Activated CD4-positive, alpha-beta T cell treated with anti-CD3 and anti-CD28 coated beads for 24 hours (primary cell): ENCODE data around the gene MERTK.
"Not testable (repeated sequence)": the region's sequence is repeated elsewhere in the genome, so short reads cannot be mapped to it uniquely, and the experiment has no call there.

ENCODE experiments used
- DNase-seq, 2 donors: peaks; one replicate each; pipeline ENCODE4 v3.0.0-alpha.2; 2020; ENCODE audit warnings: low read depth in 2 of 2

The MERTK gene

GRCh38 chr2:111945444-111946293 is 47.3 kb downstream of the MERTK start:
- no peak for DNase-seq

- no peak for DNase-seq
Observed at GRCh38 chr2:111946294-111947114, 48.1 kb downstream of the MERTK start.

- DNase-seq: no peak
Observed at GRCh38 chr2:111947219-111947618, 48.8 kb downstream of the MERTK start.

- no peak for DNase-seq
Observed at GRCh38 chr2:111948832-111949231, 50.4 kb downstream of the MERTK start.

- no peak for DNase-seq
Observed at GRCh38 chr2:111950236-111950635, 51.8 kb downstream of the MERTK start.

- DNase-seq: no peak
Observed at GRCh38 chr2:111951486-111951885, 53.1 kb downstream of the MERTK start.

GRCh38 chr2:111952871-111953452 is 54.6 kb downstream of the MERTK start:
- no peak for DNase-seq

GRCh38 chr2:111954602-111955332 is 56.4 kb downstream of the MERTK start:
- no peak for DNase-seq

- DNase-seq: no peak
Observed at GRCh38 chr2:111957872-111958354, 59.5 kb downstream of the MERTK start.

- DNase-seq: no peak
Observed at GRCh38 chr2:111958901-111959300, 60.5 kb downstream of the MERTK start.

- no peak for DNase-seq
Observed at GRCh38 chr2:111961663-111962062, 63.3 kb downstream of the MERTK start.

- not testable (repeated sequence) for DNase-seq
Observed at GRCh38 chr2:111963086-111963485, 64.7 kb downstream of the MERTK start.

GRCh38 chr2:111963508-111963907 is 65.1 kb downstream of the MERTK start:
- not testable (repeated sequence) for DNase-seq

- no peak for DNase-seq
Observed at GRCh38 chr2:111965062-111965461, 66.7 kb downstream of the MERTK start.

- DNase-seq: no peak
Observed at GRCh38 chr2:111966241-111966640, 67.8 kb downstream of the MERTK start.

- no peak for DNase-seq
Observed at GRCh38 chr2:111967018-111967417, 68.6 kb downstream of the MERTK start.

- no peak for DNase-seq
Observed at GRCh38 chr2:111970453-111970852, 72.0 kb downstream of the MERTK start.

- no peak for DNase-seq
Observed at GRCh38 chr2:111972955-111973565, 74.7 kb downstream of the MERTK start.

GRCh38 chr2:111973701-111974100 is 75.3 kb downstream of the MERTK start:
- no peak for DNase-seq

- DNase-seq: no peak
Observed at GRCh38 chr2:111975053-111975552, 76.7 kb downstream of the MERTK start.

- DNase-seq: no peak
Observed at GRCh38 chr2:111975819-111976218, 77.4 kb downstream of the MERTK start.
